CMK (cell line): ENCODE measurements around the gene CORO7.

Experiments
- DNase-seq: peaks from one replicate; pipeline ENCODE4 v3.0.0-alpha.2; 2010; ENCODE audit warnings: low read depth

Gene CORO7

GRCh38 chr16:4320571-4321137, 95.7 kb downstream of the CORO7 start:
- DNase-seq = no peak

DNA sequence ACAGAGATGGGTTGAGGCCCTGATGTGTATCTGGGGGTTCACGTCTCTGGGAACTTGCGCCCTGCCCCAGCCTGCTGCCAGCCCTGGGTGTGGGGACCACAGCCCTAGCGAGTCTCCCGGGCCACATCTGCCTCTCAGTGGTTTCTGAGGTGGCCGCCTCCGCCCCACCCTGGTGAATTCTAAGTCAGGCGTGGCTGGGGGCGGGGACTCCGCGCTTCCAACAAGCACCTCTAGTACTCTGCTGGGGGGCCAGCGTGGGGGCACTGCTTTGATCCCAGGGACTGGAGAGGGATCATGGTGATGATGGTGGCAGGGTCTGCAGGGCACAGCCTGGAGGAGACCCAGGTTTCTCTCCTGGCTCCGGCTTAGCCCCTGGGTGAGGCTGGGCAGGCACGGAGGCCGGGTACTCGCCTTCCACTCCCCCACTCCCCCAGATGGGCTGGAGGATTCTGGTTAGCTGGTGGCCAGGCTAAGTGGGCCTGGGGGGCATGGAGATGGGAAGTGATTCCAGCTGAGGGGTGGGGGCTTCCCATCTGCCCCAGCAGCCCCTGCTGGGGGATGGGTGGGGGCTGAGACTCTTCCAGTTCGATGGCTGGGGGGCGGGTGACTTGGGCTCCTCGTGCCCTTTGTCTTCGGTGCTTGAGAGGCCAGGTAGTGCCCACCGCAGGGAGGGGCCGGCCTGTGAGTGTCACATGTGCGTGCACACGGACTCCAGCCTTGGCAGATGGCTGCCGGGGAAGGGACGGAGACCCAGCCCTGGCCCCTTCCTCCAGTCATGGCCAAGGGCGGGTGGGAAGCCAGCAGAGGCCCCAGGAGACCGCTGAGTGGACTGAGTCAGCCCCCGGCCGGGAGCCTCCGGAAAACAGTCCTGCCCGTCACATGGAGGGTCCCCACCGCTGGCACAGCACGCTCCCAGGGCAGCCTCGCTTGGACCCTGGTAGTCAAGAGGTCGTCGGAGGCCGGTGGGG, 96.7 kb downstream of the CORO7 start:
- no peak for DNase-seq

GRCh38 chr16:4318967-4319366, 97.4 kb downstream of the CORO7 start:
- DNase-seq = no peak

- DNase-seq = no peak
These were observed 97.9 kb downstream of the CORO7 start for GRCh38 chr16:4318451-4318910.

DNA sequence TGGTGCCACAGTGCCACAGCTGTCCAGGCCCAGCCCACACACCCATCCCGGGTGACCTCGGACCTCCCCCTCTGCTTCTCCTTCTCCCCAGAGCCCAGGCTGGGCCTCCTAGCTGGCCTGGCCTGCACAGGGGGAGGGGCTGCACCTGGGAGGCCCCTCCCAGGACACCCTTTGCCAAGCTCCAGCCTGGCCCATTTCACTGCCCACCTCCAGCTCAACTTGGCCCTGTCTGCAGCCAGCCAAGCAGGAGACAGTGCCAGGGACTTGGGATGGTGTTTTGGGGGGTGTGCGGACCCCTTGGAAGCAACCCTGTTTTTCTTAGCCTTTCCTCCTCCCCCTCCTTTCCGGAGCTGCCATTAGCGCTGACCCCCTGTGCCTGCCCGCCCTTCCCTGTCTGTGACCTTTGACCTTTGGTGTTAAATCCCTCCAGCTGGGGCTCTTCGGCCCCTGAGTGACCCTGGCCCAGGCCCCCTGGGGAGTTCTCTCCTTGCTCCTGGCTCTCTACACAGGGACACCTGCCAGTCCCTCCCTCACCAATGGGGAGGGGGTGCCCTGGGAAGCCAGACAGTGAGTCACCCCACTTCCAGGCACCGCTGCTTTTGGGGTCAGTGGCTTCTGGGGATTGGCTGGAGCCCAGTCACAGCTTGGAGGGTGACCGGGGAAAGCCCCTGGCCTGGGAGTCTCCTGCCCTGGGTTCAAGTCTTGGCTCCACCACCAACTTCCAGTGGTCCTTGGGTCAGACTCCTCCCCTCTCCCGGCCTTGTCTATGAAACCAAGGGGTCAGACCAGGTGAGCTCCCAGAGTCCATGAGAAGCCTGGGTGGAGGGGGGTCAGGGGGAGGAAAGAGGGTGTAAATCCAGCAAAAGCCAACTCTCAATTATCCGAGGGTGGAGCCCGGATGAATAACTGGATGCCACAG, 98.6 kb downstream of the CORO7 start:
- DNase-seq = no peak

GRCh38 chr16:4316864-4317531, 99.4 kb downstream of the CORO7 start:
- no peak for DNase-seq

GRCh38 chr16:4316108-4316863, 100.1 kb downstream of the CORO7 start:
- no peak for DNase-seq

DNA sequence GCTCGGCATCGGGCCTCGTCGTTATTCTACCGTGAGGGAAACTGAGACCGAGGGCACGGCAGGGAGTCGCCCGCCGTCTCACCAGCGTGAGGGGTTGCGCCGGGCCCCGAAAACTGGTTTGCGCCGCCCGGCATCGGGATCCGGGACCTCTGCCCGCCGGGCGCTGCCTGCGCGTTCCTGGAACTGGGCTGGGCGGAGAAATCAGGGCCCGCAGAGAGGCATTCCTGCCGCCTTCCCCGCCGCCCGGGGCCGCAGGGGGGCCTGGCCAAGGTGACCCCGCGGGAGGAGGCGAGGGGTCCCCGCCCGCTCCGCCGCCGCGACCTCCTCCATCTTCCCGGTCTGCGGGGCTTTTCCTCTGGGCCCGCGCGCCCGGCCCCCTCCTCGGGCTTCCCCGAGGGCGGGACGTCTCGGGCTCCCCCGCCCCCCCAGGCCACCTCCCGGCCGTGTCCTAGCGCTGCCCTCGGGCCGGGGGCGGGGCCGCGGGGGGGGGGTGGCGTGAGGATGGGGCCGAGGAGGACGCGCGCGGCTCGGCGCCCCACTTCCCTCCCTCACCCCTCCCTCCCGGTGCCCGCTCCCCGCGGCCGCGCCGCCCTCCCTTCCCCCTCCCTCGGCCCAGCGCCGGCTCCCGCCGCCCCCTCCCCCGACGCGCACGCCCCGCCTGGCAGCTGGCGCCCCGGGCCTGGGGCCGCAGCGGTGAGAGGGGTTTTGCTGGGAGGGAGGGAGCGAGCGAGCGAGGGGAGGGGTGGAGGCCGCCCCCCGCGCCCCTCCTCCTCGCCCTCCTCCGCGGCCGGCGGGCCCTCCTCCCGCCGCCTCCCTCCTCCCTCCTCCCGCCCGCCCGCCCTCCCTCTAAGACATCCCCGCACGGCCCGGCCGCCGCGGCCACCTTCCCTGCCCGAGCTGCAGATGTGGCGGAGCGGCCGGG, 100.9 kb downstream of the CORO7 start, which contains the start of gene GLIS2:
GLIS2 (plus strand) TSS at position 882 of the 922 bp plus-strand sequence. CDS start 16,214 bp downstream, outside the sequence.
- DNase-seq = no peak

DNA sequence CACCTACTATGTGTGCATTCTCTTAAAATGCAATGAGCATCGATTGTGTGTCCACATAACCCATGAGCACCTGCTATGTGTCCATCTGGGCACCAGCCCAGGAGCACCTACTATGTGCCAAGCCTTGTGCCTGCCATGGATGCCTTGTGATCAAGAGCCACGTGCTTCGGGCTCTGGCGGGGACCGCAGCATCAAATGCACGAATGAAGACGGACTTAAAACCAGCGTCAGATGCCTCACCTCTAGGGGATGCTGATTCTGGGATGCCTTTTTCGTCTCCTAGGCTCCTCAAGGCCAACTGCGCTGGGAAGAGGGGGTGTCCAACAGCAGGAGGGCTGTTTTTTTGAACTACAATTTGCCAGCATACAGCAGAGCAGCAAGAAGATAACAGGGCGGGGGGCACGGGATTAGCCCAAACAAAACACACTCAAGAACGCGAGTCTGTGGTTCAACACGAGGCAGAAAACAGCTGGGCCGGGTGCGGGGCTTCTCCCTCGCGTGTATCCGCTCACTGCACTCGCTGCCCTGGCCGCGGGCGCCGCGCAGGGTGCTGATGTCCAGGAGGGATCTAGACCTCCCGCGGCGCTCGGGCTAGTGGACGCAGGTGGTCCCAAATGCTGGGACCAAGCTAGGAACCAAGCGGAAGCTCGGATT, 101.7 kb downstream of the CORO7 start:
- DNase-seq = no peak

GRCh38 chr16:4313563-4314531, 102.5 kb downstream of the CORO7 start:
- DNase-seq = no peak

DNA sequence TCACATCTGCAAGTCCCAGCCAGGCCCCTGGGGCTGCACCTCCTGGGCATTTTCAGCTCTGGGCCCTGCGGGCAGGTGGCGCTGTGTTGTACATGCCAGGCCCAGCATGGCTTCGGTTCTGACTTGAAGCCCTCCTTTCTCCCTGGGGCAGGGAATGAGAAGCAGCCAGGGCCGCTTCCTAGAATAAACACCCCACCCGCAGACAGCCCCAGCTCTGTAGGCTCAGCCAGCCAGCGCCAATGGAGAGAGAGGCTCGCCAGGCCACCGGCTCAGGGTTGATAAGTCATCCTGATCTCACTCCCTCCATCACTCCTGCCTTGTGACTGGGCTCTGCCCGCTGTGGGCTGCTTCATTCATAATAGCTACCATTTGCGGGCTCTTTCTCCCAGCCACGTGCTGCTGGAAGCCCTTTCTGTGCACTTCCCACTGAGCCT, 106.5 kb downstream of the CORO7 start:
- no peak for DNase-seq

- no peak for DNase-seq
These were observed 107.1 kb downstream of the CORO7 start for GRCh38 chr16:4309102-4309832.

GRCh38 chr16:4307215-4308037, 109.0 kb downstream of the CORO7 start:
- DNase-seq = peak; percentile 94

GRCh38 chr16:4306470-4307214, 109.8 kb downstream of the CORO7 start:
- DNase-seq = no peak
